H1 (cell line): ENCODE results near the gene CDK16. TPM values are rescaled to one million over a fixed set of nuclear protein-coding genes. Genes with fewer than 3 reads are reported as not detected.

Experiments
- CHD1 ChIP-seq: IDR thresholded peaks from 2 replicates; pipeline ENCODE4 v1.6.1; 2012; ENCODE audit warnings: low read depth, low read length, improper control_type of control experiment
- PHF8 ChIP-seq: fragments of 200-600 bp; sonication (generic); conservative IDR thresholded peaks from 2 replicates; pipeline ENCODE4 v1.7.1; 2012; ENCODE audit warnings: low read depth, mild to moderate bottlenecking, inconsistent platforms, low read length, moderate library complexity
- SIN3A ChIP-seq, 2 experiments: IDR thresholded peaks in 1 of 2; conservative IDR thresholded peaks in 1 of 2; 2 replicates each; pipeline ENCODE4 v1.6.1; 2011 to 2012; ENCODE audit warnings: low read length in 2 of 2, improper control_type of control experiment in 1 of 2, low read depth in 1 of 2, mild to moderate bottlenecking in 1 of 2
- SIX5 ChIP-seq: IDR thresholded peaks from 2 replicates; pipeline ENCODE4 v1.6.1; 2011; ENCODE audit warnings: mild to moderate bottlenecking, low read depth, low read length
- TBP ChIP-seq: IDR thresholded peaks from 2 replicates; pipeline ENCODE4 v1.6.1; 2011; ENCODE audit warnings: low read depth, low read length, improper control_type of control experiment
- polyA plus RNA-seq, 7 experiments: library from polyadenylated mRNA; depleted of rRNA in 3 of 7; stranded (reverse) in 5 of 7; unstranded in 2 of 7; fragments of >200 nt in 5 of 7; fragments of 200-250 nt in 2 of 7; gene quantifications; 1 replicate in 5 of 7; 2 replicates in 1 of 7; 4 replicates in 1 of 7; pipeline versions ENCODE4 v1.2.1 to v1.2.3, GENCODE V29; 2011 to 2013; ENCODE audit warnings: missing spikeins in 2 of 7, mixed read lengths in 2 of 7
- total RNA-seq: library from RNA; stranded (reverse); fragmentation: NEBNext Ultra II Directional; extraction: Animal tissue kit (Norgen Biotek cat#: 25700); gene quantifications from 2 replicates; pipeline ENCODE4 v1.2.1, GENCODE V29; 2021
- TF ChIP-seq, protein P1 (sequence below): IDR thresholded peaks from 2 replicates; pipeline ENCODE4 v1.6.1; 2011; ENCODE audit warnings: low read length, improper control_type of control experiment

CDK16 gene
- total and polyA plus RNA-seq, 2 of the 8 experiments (the other 6 are each of a cell fraction or from before 2014, with no cell fraction given), result 124 to 204 TPM

GRCh38 chrX:47242321-47242720 lies 23.8 kb downstream of the CDK16 start (continued):
- TF ChIP-seq, protein P1, sequence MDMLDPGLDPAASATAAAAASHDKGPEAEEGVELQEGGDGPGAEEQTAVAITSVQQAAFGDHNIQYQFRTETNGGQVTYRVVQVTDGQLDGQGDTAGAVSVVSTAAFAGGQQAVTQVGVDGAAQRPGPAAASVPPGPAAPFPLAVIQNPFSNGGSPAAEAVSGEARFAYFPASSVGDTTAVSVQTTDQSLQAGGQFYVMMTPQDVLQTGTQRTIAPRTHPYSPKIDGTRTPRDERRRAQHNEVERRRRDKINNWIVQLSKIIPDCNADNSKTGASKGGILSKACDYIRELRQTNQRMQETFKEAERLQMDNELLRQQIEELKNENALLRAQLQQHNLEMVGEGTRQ, result no peak
- TF ChIP-seq TBP, result no peak
- no peak for TF ChIP-seq SIX5
- TF ChIP-seq CHD1, result no peak
- TF ChIP-seq PHF8, result no peak
- no peak for TF ChIP-seq SIN3A (conservative IDR thresholded peaks at IDR 0.05 in 1 of 2, IDR thresholded peaks at IDR 0.05 in 1 of 2; ENCODE audit: low read depth in 1 of 2, low read length in 2 of 2)
